Stimulated activated CD4-positive, alpha-beta T cell treated with anti-CD3 and anti-CD28 coated beads, TNF-alpha, amount 100 ng/mL, for 4 hours (primary cell): ENCODE measurements around the gene CEP85L.
"Not testable (repeated sequence)": the region's sequence is repeated elsewhere in the genome, so short reads cannot be mapped to it uniquely, and the experiment has no call there.

Experiments
- DNase-seq, 3 experiments: peaks; one replicate each; pipeline ENCODE4 v3.0.0-alpha.2; 2020; ENCODE audit warnings: low read depth in 3 of 3

CEP85L gene

GRCh38 chr6:118500130-118501015 lies 151.0 kb downstream of the CEP85L start:
- DNase-seq, result no peak

GRCh38 chr6:118495485-118496280 lies 155.7 kb downstream of the CEP85L start:
- no peak for DNase-seq

GRCh38 chr6:118494091-118494490 lies 157.3 kb downstream of the CEP85L start:
- DNase-seq, result no peak

GRCh38 chr6:118489990-118490389 lies 161.4 kb downstream of the CEP85L start:
- DNase-seq, result no peak

- DNase-seq, result no peak
Observed at GRCh38 chr6:118488631-118489030, 162.8 kb downstream of the CEP85L start.

- no peak for DNase-seq
Observed at GRCh38 chr6:118485601-118486550, 165.5 kb downstream of the CEP85L start.

- no peak for DNase-seq
Observed at GRCh38 chr6:118476551-118476950, 174.8 kb downstream of the CEP85L start.

GRCh38 chr6:118473266-118473665 lies 178.1 kb downstream of the CEP85L start:
- no peak for DNase-seq

GRCh38 chr6:118469468-118469867 lies 181.9 kb downstream of the CEP85L start:
- DNase-seq, result no peak

GRCh38 chr6:118468682-118469465 lies 182.5 kb downstream of the CEP85L start:
- DNase-seq, result no peak

- no peak for DNase-seq
Observed at GRCh38 chr6:118467181-118467580, 184.2 kb downstream of the CEP85L start.

GRCh38 chr6:118464620-118465019 lies 186.8 kb downstream of the CEP85L start:
- DNase-seq, result no peak

GRCh38 chr6:118460958-118461470 lies 190.4 kb downstream of the CEP85L start:
- DNase-seq, result no peak

GRCh38 chr6:118456982-118457381 lies 194.4 kb downstream of the CEP85L start:
- DNase-seq, result no peak

GRCh38 chr6:118451839-118452238 lies 199.6 kb downstream of the CEP85L start:
- no peak for DNase-seq

GRCh38 chr6:118444796-118445195 lies 206.6 kb downstream of the CEP85L start:
- DNase-seq, result no peak

- DNase-seq, result no peak
Observed at GRCh38 chr6:118436482-118436881, 214.9 kb downstream of the CEP85L start.

- not testable (repeated sequence) for DNase-seq
Observed at GRCh38 chr6:118434147-118434546, 217.2 kb downstream of the CEP85L start.

GRCh38 chr6:118421312-118421711 lies 230.1 kb downstream of the CEP85L start:
- not testable (repeated sequence) for DNase-seq
